ENCODE data around the gene KRT37.

Gene KRT37

GRCh38 chr17:41424111-41424635 lies at the start of gene KRT37:
Gene KRT37 (minus strand): TSS chr17:41424585. CDS start chr17:41424523, 62 bp downstream.
- Histone ChIP-seq H3K36me3 (ENCODE audit: control insufficient read depth, insufficient read depth, low read length) (no peaks in the 10 kb centered on the region), H3K27ac (ENCODE audit: low read depth, low read length) (no peak within 1 kb of the TSS), H3K27me3 (ENCODE audit: control insufficient read depth, insufficient read depth, low read length) (no peaks in the 10 kb centered on the region), H3K9ac (ENCODE audit: low read depth, low read length) (no peak within 1 kb of the TSS), H3K9me3 (ENCODE audit: control insufficient read depth, insufficient read depth, low read length) (no peaks in the 10 kb centered on the region), H3K4me3 (ENCODE audit: low read depth, low read length) (no peak within 1 kb of the TSS), H3K4me1 (ENCODE audit: control insufficient read depth, insufficient read depth, low read length) (peaks cover 6% of the 10 kb centered on the region; the same call in 1 of the 2 replicates)

- Histone ChIP-seq H3K4me3 (ENCODE audit: low read depth, low read length) (no peak overlapping the region), H3K9ac (ENCODE audit: low read depth, low read length) (no peak overlapping the region), H3K27ac (ENCODE audit: low read depth, low read length) (no peak overlapping the region), H3K27me3 (ENCODE audit: control insufficient read depth, insufficient read depth, low read length) (no peaks in the 10 kb centered on the region), H3K4me1 (ENCODE audit: control insufficient read depth, insufficient read depth, low read length) (no peaks in the 10 kb centered on the region), H3K9me3 (ENCODE audit: control insufficient read depth, insufficient read depth, low read length) (peaks cover 5% of the 10 kb centered on the region; the same call in 1 of the 2 replicates), H3K36me3 (ENCODE audit: control insufficient read depth, insufficient read depth, low read length) (no peaks in the 10 kb centered on the region)
These were observed 44.0 kb upstream of the KRT37 start for GRCh38 chr17:41468346-41468745.

GRCh38 chr17:41467561-41467960 lies 43.2 kb upstream of the KRT37 start:
- Histone ChIP-seq H3K9me3 (ENCODE audit: control insufficient read depth, insufficient read depth, low read length) (peaks cover 5% of the 10 kb centered on the region; the same call in 1 of the 2 replicates), H3K4me3 (ENCODE audit: low read depth, low read length) (no peak overlapping the region), H3K4me1 (ENCODE audit: control insufficient read depth, insufficient read depth, low read length) (no peaks in the 10 kb centered on the region), H3K36me3 (ENCODE audit: control insufficient read depth, insufficient read depth, low read length) (no peaks in the 10 kb centered on the region), H3K27me3 (ENCODE audit: control insufficient read depth, insufficient read depth, low read length) (no peaks in the 10 kb centered on the region), H3K27ac (ENCODE audit: low read depth, low read length) (no peak overlapping the region), H3K9ac (ENCODE audit: low read depth, low read length) (no peak overlapping the region)

- no peak within 1 kb of the TSS for H3K9ac ChIP-seq (ENCODE audit: low read depth, low read length)
- H3K4me1 ChIP-seq (ENCODE audit: control insufficient read depth, insufficient read depth, low read length), result no peaks in the 10 kb centered on the region
- H3K36me3 ChIP-seq (ENCODE audit: control insufficient read depth, insufficient read depth, low read length), result no peaks in the 10 kb centered on the region
- no peak within 1 kb of the TSS for H3K4me3 ChIP-seq (ENCODE audit: low read depth, low read length)
- no peak within 1 kb of the TSS for H3K27ac ChIP-seq (ENCODE audit: low read depth, low read length)
- no peaks in the 10 kb centered on the region for H3K27me3 ChIP-seq (ENCODE audit: control insufficient read depth, insufficient read depth, low read length)
- peaks cover 3% of the 10 kb centered on the region; the same call in 1 of the 2 replicates for H3K9me3 ChIP-seq (ENCODE audit: control insufficient read depth, insufficient read depth, low read length)
These were observed 42.6 kb upstream of the KRT37 start, which contains the start of gene KRT32 for GRCh38 chr17:41466988-41467387. Gene KRT32 (minus strand): TSS chr17:41467386. CDS start chr17:41467325, 61 bp downstream.

- Histone ChIP-seq H3K9me3 (ENCODE audit: control insufficient read depth, insufficient read depth, low read length) (no peaks in the 10 kb centered on the region), H3K27me3 (ENCODE audit: control insufficient read depth, insufficient read depth, low read length) (no peaks in the 10 kb centered on the region), H3K9ac (ENCODE audit: low read depth, low read length) (no peak overlapping the region), H3K36me3 (ENCODE audit: control insufficient read depth, insufficient read depth, low read length) (no peaks in the 10 kb centered on the region), H3K27ac (ENCODE audit: low read depth, low read length) (no peak overlapping the region), H3K4me1 (ENCODE audit: control insufficient read depth, insufficient read depth, low read length) (no peaks in the 10 kb centered on the region), H3K4me3 (ENCODE audit: low read depth, low read length) (no peak overlapping the region)
These were observed 40.3 kb upstream of the KRT37 start for GRCh38 chr17:41464682-41465081.

- H3K27ac ChIP-seq (ENCODE audit: low read depth, low read length), result no peak overlapping the region
- H3K27me3 ChIP-seq (ENCODE audit: control insufficient read depth, insufficient read depth, low read length), result no peaks in the 10 kb centered on the region
- H3K36me3 ChIP-seq (ENCODE audit: control insufficient read depth, insufficient read depth, low read length), result no peaks in the 10 kb centered on the region
- H3K4me3 ChIP-seq (ENCODE audit: low read depth, low read length), result no peak overlapping the region
- no peaks in the 10 kb centered on the region for H3K4me1 ChIP-seq (ENCODE audit: control insufficient read depth, insufficient read depth, low read length)
- no peak overlapping the region for H3K9ac ChIP-seq (ENCODE audit: low read depth, low read length)
- no peaks in the 10 kb centered on the region for H3K9me3 ChIP-seq (ENCODE audit: control insufficient read depth, insufficient read depth, low read length)
These were observed 39.8 kb upstream of the KRT37 start for GRCh38 chr17:41464173-41464572.

GRCh38 chr17:41463746-41464145 lies 39.4 kb upstream of the KRT37 start:
- H3K9ac ChIP-seq (ENCODE audit: low read depth, low read length), result no peak overlapping the region
- H3K9me3 ChIP-seq (ENCODE audit: control insufficient read depth, insufficient read depth, low read length), result no peaks in the 10 kb centered on the region
- H3K4me3 ChIP-seq (ENCODE audit: low read depth, low read length), result no peak overlapping the region
- no peaks in the 10 kb centered on the region for H3K36me3 ChIP-seq (ENCODE audit: control insufficient read depth, insufficient read depth, low read length)
- no peaks in the 10 kb centered on the region for H3K27me3 ChIP-seq (ENCODE audit: control insufficient read depth, insufficient read depth, low read length)
- H3K4me1 ChIP-seq (ENCODE audit: control insufficient read depth, insufficient read depth, low read length), result no peaks in the 10 kb centered on the region
- no peak overlapping the region for H3K27ac ChIP-seq (ENCODE audit: low read depth, low read length)

GRCh38 chr17:41462705-41463104 lies 38.3 kb upstream of the KRT37 start:
- no peaks in the 10 kb centered on the region for H3K4me1 ChIP-seq (ENCODE audit: control insufficient read depth, insufficient read depth, low read length)
- no peak overlapping the region for H3K4me3 ChIP-seq (ENCODE audit: low read depth, low read length)
- H3K27ac ChIP-seq (ENCODE audit: low read depth, low read length), result no peak overlapping the region
- no peaks in the 10 kb centered on the region for H3K9me3 ChIP-seq (ENCODE audit: control insufficient read depth, insufficient read depth, low read length)
- no peak overlapping the region for H3K9ac ChIP-seq (ENCODE audit: low read depth, low read length)
- H3K36me3 ChIP-seq (ENCODE audit: control insufficient read depth, insufficient read depth, low read length), result no peaks in the 10 kb centered on the region
- H3K27me3 ChIP-seq (ENCODE audit: control insufficient read depth, insufficient read depth, low read length), result no peaks in the 10 kb centered on the region

GRCh38 chr17:41457676-41458075 lies 33.3 kb upstream of the KRT37 start:
- H3K27ac ChIP-seq (ENCODE audit: low read depth, low read length), result no peak overlapping the region
- H3K4me1 ChIP-seq (ENCODE audit: control insufficient read depth, insufficient read depth, low read length), result no peaks in the 10 kb centered on the region
- no peaks in the 10 kb centered on the region for H3K27me3 ChIP-seq (ENCODE audit: control insufficient read depth, insufficient read depth, low read length)
- no peaks in the 10 kb centered on the region for H3K9me3 ChIP-seq (ENCODE audit: control insufficient read depth, insufficient read depth, low read length)
- H3K4me3 ChIP-seq (ENCODE audit: low read depth, low read length), result no peak overlapping the region
- H3K36me3 ChIP-seq (ENCODE audit: control insufficient read depth, insufficient read depth, low read length), result no peaks in the 10 kb centered on the region
- H3K9ac ChIP-seq (ENCODE audit: low read depth, low read length), result no peak overlapping the region

- H3K4me1 ChIP-seq (ENCODE audit: control insufficient read depth, insufficient read depth, low read length), result no peaks in the 10 kb centered on the region
- H3K9ac ChIP-seq (ENCODE audit: low read depth, low read length), result no peak overlapping the region
- H3K36me3 ChIP-seq (ENCODE audit: control insufficient read depth, insufficient read depth, low read length), result no peaks in the 10 kb centered on the region
- H3K4me3 ChIP-seq (ENCODE audit: low read depth, low read length), result no peak overlapping the region
- H3K27me3 ChIP-seq (ENCODE audit: control insufficient read depth, insufficient read depth, low read length), result no peaks in the 10 kb centered on the region
- H3K27ac ChIP-seq (ENCODE audit: low read depth, low read length), result no peak overlapping the region
- H3K9me3 ChIP-seq (ENCODE audit: control insufficient read depth, insufficient read depth, low read length), result no peaks in the 10 kb centered on the region
These were observed 31.8 kb upstream of the KRT37 start for GRCh38 chr17:41456204-41456603.

- Histone ChIP-seq H3K4me3 (ENCODE audit: low read depth, low read length) (no peak overlapping the region), H3K9ac (ENCODE audit: low read depth, low read length) (no peak overlapping the region), H3K36me3 (ENCODE audit: control insufficient read depth, insufficient read depth, low read length) (no peaks in the 10 kb centered on the region), H3K4me1 (ENCODE audit: control insufficient read depth, insufficient read depth, low read length) (no peaks in the 10 kb centered on the region), H3K27ac (ENCODE audit: low read depth, low read length) (no peak overlapping the region), H3K27me3 (ENCODE audit: control insufficient read depth, insufficient read depth, low read length) (no peaks in the 10 kb centered on the region), H3K9me3 (ENCODE audit: control insufficient read depth, insufficient read depth, low read length) (no peaks in the 10 kb centered on the region)
These were observed 30.9 kb upstream of the KRT37 start for GRCh38 chr17:41455236-41455635.

All from HUES48 (cell line).